HG03439 (cell line): ENCODE measurements around the gene TMC2.
"Not testable (repeated sequence)": the region's sequence is repeated elsewhere in the genome, so short reads cannot be mapped to it uniquely, and the experiment has no call there.

Experiments
- ATAC-seq: cut with Tn5 transposase; IDR thresholded peaks from one replicate; pipeline ENCODE4 v1.9.1; 2021; ENCODE audit warnings: mild to moderate bottlenecking, moderate library complexity; ENCODE audit not compliant: unreplicated experiment

TMC2 gene

GRCh38 chr20:2536560-2536986 is at the start of gene TMC2:
TMC2 (plus strand) TSS chr20:2536573; CDS start chr20:2536622, 49 bp downstream.
- no peak for ATAC-seq

GRCh38 chr20:2502808-2503384 is 33.5 kb upstream of the TMC2 start:
- not testable (repeated sequence) for ATAC-seq

GRCh38 chr20:2504803-2505202 is 31.6 kb upstream of the TMC2 start:
- ATAC-seq = not testable (repeated sequence)

- not testable (repeated sequence) for ATAC-seq
Observed at GRCh38 chr20:2506426-2506825, 29.9 kb upstream of the TMC2 start.

- ATAC-seq = no peak
Observed at GRCh38 chr20:2507464-2507863, 28.9 kb upstream of the TMC2 start.

GRCh38 chr20:2507875-2508630 is 28.3 kb upstream of the TMC2 start:
- ATAC-seq = peak; percentile 22

- peak; percentile 92 for ATAC-seq
Observed at GRCh38 chr20:2508631-2509467, 27.5 kb upstream of the TMC2 start, which contains the start of gene ZNF343. ZNF343 (minus strand) TSS chr20:2508915; CDS start chr20:2493895, 15,020 bp downstream.

GRCh38 chr20:2509468-2509781 is 26.9 kb upstream of the TMC2 start:
- ATAC-seq = no peak

- no peak for ATAC-seq
Observed at GRCh38 chr20:2509794-2510193, 26.6 kb upstream of the TMC2 start.

- ATAC-seq = no peak
Observed at GRCh38 chr20:2515203-2515602, 21.2 kb upstream of the TMC2 start.

- ATAC-seq = no peak
Observed at GRCh38 chr20:2516399-2516798, 20.0 kb upstream of the TMC2 start.

- no peak for ATAC-seq
Observed at GRCh38 chr20:2518096-2518495, 18.3 kb upstream of the TMC2 start.

GRCh38 chr20:2518558-2518957 is 17.8 kb upstream of the TMC2 start:
- no peak for ATAC-seq

- ATAC-seq = no peak
Observed at GRCh38 chr20:2519115-2519809, 17.1 kb upstream of the TMC2 start.

- ATAC-seq = no peak
Observed at GRCh38 chr20:2520617-2521016, 15.8 kb upstream of the TMC2 start.

- ATAC-seq = no peak
Observed at GRCh38 chr20:2521369-2522305, 14.7 kb upstream of the TMC2 start.

- not testable (repeated sequence) for ATAC-seq
Observed at GRCh38 chr20:2522826-2523429, 13.4 kb upstream of the TMC2 start.

- peak; percentile 73 for ATAC-seq
Observed at GRCh38 chr20:2523919-2524708, 12.3 kb upstream of the TMC2 start.
